OCI-LY7 (cell line): ENCODE data around the gene B4GALNT4.

Experiments used
- CTCF ChIP-seq: fragments of 200-600 bp; sonication (generic); conservative IDR thresholded peaks from 2 replicates; pipeline ENCODE4 v1.5.1; 2014; ENCODE audit warnings: mild to moderate bottlenecking, antibody characterized with exemption, low read length, moderate library complexity, mixed read lengths
- EZH2phosphoT487 ChIP-seq: fragments of 200-600 bp; sonication (generic); IDR thresholded peaks from 2 replicates; pipeline ENCODE4 v1.6.1; 2018; ENCODE audit warnings: low read depth, borderline replicate concordance, mild to moderate bottlenecking, mixed run types, antibody characterized with exemption, low read length, moderate library complexity, mixed read lengths

DNA sequence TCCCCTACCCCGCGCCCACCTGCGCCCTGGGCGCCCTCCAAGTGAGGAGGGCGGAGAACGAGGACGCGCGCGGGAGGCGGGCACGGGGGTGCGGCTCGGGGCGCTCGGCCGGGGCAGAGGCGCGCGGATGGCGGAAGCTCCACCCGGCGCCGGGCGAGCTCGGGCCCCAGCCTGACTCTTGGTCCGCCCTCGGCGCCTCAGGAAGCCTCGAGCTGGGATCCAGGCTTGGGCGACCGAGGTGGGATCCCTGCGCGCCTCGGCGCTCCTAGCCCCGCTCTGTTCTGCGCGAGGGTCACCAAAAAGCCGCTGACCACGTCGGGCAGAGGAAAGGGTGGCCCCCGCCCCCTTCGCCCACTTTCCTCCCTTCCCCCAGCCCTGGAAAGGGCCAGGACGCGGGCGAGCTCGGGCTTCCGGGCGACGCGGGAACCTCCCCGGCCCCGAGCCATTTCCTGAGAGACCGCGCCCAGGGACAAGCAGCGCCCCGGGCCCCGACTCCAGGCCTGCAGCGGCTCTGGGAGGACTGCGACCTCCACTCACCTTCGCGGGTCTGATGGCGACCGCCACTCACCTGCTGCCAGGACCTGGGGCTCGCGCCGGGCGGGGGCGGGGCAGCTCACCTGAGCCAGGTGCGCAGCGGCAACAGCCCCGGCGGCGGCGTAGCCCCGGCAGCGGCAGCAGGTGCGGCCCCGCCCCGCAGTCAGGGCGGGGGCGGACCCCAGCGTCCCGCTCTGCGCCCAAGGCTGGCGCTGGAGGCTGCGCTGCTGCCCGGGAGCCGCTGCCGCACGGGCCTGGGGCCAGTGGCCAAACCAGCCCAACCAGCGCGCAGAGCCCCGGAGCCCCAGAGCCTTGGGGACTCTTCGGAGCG, 47.7 kb downstream of the B4GALNT4 start:
- TF ChIP-seq CTCF (no peak), EZH2phosphoT487 (no peak)
